ENCODE measurements around the gene TMEM51. TPM values are rescaled to one million over a fixed set of nuclear protein-coding genes. Genes with fewer than 3 reads are reported as not detected.

Gene TMEM51
- total and polyA plus RNA-seq, 2 of the 4 experiments (the other 2 are of a cell fraction), result 2.7 to 10.2 TPM

GRCh38 chr1:15255582-15256149 lies 102.1 kb downstream of the TMEM51 start:
- whole genome bisulfite sequencing, 2 experiments (ENCODE audit: extremely low coverage in 2 of 2, insufficient read length in 1 of 2), result 0% methylated on average over 1 of the region's 4 CpGs; no CpG with 5 or more reads in 1 of the 2 experiments
- H3K79me1 ChIP-seq (ENCODE audit: low read depth in 1 of 2, low read length in 2 of 2), result no peaks in the 10 kb centered on the region
- no peaks in the 10 kb centered on the region for H3K9me1 ChIP-seq (ENCODE audit: insufficient read depth, low read length)
- no peak overlapping the region for H3K23ac ChIP-seq (ENCODE audit: low read depth, low read length)
- no peak overlapping the region for H3K4ac ChIP-seq (ENCODE audit: low read depth, low read length)
- H3K36me3 ChIP-seq (ENCODE audit: control insufficient read depth, insufficient read depth, low read length), result no peaks in the 10 kb centered on the region
- CTCF ChIA-PET, result interaction anchor here (1.4 kb wide), 1 partner anchor 16 kb away, joined by 6 read pairs; no protein-coding TSS in a partner anchor
- peaks cover 13% of the 10 kb centered on the region for H3K27me3 ChIP-seq (ENCODE audit: control insufficient read depth, insufficient read depth, low read length)
- no peak overlapping the region for H2AK5ac ChIP-seq (ENCODE audit: low read depth, low read length)
- H3K4me3 ChIP-seq (ENCODE audit: insufficient read depth, low read depth, low read length), result no peak overlapping the region
- ATAC-seq (ENCODE audit: low read depth) (no peak), DNase-seq (no peak)
- H3K4me2 ChIP-seq (ENCODE audit: low read depth, low read length), result no peak overlapping the region
- intact Hi-C loops (cut with micrococcal nuclease), result no loop called here
- no peak overlapping the region for H3K9ac ChIP-seq (ENCODE audit: low read depth, low read length)
- no peaks in the 10 kb centered on the region for H3K9me3 ChIP-seq (ENCODE audit: control insufficient read depth, insufficient read depth, low read length)
- no peak overlapping the region for H2BK15ac ChIP-seq (ENCODE audit: low read depth, low read length)
- no peak for TF ChIP-seq POLR2A (IDR thresholded peaks at IDR 0.05; ENCODE audit: low read depth, low read length)
- H3K14ac ChIP-seq (replicated peaks; ENCODE audit: low read depth, low read length), result no peak overlapping the region
- BruUV-seq (replicated peaks), result no TSS peak
- no peak overlapping the region for H3K18ac ChIP-seq (ENCODE audit: low read depth, low read length)
- no peak overlapping the region for H2BK120ac ChIP-seq (ENCODE audit: low read depth, low read length)
- H4K91ac ChIP-seq (ENCODE audit: insufficient read depth, low read depth, low read length), result no peak overlapping the region
- peaks cover 3% of the 10 kb centered on the region; the same call in 1 of the 2 replicates for H3K4me1 ChIP-seq (ENCODE audit: control insufficient read depth, insufficient read depth, low read length)
- H3K56ac ChIP-seq (ENCODE audit: extremely low read depth, insufficient read depth, low read length), result no peak overlapping the region
- H3K27ac ChIP-seq (ENCODE audit: insufficient read depth, low read length), result no peak overlapping the region
- H2BK5ac ChIP-seq (ENCODE audit: low read depth, low read length, poor library complexity, severe bottlenecking), result no peak overlapping the region
- H4K5ac ChIP-seq (ENCODE audit: low read depth, low read length), result no peak overlapping the region
- H4K20me1 ChIP-seq (ENCODE audit: insufficient read depth, low read length), result no peaks in the 10 kb centered on the region
- H2AFZ ChIP-seq (replicated peaks; ENCODE audit: low read length, poor library complexity), result no peak overlapping the region
- dilution Hi-C loops (cut with HindIII; ENCODE audit: low sequenced_read_pairs, unreplicated experiment), result no loop called here
- H2BK20ac ChIP-seq (ENCODE audit: low read depth, low read length), result no peak overlapping the region
- H2AK9ac ChIP-seq (replicated peaks; ENCODE audit: low read depth, low read length, poor library complexity), result no peak overlapping the region
- POLR2A ChIA-PET (ENCODE audit: unreplicated experiment), result no interaction called here
- in situ Hi-C loops (cut with MboI; ENCODE audit: low sequenced_read_pairs), result no loop called here
- H4K8ac ChIP-seq (ENCODE audit: low read depth in 2 of 2, low read length in 2 of 2), result no peak overlapping the region

All from IMR-90 (cell line).